Activated T-cell treated with anti-CD3 and anti-CD28 coated beads for 1 hour (primary cell): ENCODE data around the gene ATXN7L1.

Source experiments
- DNase-seq: peaks from one replicate; pipeline ENCODE4 v3.0.0-alpha.2; 2020; ENCODE audit warnings: low read depth

ATXN7L1 gene

DNA sequence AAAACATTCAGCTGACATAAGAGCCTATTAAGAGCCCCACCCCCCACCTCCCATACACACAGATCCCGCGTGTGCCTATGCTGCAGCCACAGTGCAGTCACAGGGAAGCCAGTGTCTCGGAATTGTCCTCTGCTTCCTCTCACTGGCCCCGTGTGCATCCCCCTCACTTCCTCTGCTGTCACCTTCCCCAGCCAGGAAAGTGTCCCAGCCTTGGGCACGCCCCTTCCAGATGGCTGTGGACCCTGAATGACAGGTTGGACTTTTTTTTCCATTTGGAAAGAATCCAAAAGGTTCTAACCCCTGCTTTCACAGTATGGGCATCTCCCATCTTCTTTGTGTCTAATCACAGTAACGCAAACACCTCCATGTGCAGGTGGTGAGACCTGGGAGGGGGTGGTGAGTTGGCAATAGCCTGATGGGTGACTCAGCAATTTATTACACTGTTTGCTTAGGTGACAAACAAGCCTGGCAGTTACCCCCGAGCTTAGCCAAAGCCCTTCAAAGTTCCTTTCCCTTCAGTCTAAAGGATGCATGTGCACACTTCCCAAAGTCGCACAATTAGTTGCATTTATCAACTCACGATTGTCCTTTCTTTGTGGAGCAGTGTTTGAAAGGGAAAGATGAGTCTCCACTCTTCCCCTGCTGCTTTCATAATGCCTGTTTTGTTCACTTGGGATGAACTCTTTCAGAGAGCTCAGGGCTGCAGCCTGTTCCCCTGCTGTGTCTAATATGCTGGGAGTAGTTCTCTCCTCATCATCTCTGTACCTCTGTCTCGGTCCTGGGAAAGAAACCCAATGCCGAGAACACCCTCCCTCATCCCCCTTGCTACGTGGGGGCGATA lies 227.6 kb downstream of the ATXN7L1 start:
- DNase-seq = no peak

GRCh38 chr7:105647591-105647990 lies 228.8 kb downstream of the ATXN7L1 start:
- no peak for DNase-seq

- no peak for DNase-seq
Observed at GRCh38 chr7:105644937-105645336, 231.5 kb downstream of the ATXN7L1 start.

DNA sequence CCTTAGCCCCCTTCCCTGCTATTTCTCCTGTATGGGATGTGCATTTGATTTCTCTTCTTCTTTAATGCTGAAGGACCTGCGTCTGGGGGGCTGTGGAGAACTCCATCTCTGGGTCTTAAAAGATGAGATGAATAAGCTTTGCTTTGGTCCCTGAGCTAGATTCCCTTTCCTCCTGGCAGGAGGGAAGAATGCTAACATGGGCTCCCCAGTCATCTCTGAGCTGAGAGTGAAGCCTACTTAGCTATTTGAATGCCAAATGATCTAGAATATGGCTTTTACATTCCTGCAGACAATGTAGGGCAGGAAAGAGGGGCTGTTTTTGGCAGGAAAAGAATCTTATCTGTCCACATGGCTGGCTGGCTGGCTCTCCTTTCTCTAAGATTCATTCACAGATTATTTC lies 232.5 kb downstream of the ATXN7L1 start:
- DNase-seq = no peak

- DNase-seq = no peak
Observed at GRCh38 chr7:105643384-105643783, 233.0 kb downstream of the ATXN7L1 start.

DNA sequence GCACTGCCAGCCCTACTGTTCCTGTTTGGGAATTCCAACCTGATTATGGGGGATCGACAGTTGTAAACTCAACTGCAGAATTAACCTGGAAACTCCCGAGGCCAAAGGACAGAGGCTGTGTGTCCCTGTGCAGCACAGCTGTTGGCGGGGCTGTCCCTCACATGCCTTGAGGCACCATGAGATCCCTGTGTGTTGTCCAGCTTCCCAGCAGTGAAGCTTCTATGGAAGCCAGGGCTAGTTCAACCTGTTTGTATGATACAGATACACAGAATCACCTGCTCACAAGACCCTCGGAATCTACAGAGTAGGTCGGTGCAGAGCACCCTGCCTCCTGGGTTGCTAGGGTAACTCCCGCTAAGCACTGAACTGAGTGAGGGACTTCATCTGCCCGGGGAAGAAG lies 234.1 kb downstream of the ATXN7L1 start:
- no peak for DNase-seq

DNA sequence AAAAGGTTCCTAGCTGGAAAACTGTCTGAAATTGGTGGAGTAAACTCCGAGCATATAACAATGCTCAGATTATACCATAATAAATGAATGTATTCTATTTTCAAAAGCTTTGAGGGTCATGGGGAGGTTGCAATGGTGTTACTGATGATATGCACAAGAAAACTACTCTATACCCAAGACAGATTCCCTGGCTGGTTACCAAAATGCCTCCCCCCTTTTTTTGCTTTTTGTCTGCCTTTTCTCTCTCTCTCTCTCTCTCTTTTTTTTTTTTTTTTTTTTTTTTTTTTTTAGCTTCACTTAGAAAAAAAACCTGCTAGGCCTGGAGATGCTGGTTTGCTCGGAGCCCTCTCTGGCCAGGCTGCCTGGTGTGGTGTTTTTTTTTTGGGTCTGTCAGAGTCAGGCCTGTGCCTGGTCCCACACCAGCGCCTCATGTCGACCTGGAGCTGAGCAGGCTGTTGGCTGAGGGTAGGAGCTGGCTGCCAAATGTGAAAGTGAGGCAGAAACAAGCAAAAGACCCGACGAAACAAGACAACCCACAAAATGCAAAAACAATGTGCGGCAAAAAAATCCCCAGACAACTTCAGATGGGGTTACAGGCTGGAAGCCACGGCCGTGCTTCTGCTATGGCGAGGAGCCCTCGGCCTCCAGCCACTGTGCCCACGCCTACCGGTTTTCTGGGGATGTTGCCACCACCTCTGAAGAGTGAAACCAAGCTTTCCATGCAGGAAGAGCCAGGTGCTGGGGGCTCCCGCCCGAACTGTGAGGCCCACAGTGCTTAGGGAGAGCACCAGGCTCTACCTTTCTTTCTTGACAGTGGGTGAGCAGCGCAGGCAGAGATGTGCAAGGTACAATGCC lies 235.2 kb downstream of the ATXN7L1 start:
- no peak for DNase-seq

- DNase-seq = no peak
Observed at GRCh38 chr7:105639667-105640493, 236.5 kb downstream of the ATXN7L1 start.

DNA sequence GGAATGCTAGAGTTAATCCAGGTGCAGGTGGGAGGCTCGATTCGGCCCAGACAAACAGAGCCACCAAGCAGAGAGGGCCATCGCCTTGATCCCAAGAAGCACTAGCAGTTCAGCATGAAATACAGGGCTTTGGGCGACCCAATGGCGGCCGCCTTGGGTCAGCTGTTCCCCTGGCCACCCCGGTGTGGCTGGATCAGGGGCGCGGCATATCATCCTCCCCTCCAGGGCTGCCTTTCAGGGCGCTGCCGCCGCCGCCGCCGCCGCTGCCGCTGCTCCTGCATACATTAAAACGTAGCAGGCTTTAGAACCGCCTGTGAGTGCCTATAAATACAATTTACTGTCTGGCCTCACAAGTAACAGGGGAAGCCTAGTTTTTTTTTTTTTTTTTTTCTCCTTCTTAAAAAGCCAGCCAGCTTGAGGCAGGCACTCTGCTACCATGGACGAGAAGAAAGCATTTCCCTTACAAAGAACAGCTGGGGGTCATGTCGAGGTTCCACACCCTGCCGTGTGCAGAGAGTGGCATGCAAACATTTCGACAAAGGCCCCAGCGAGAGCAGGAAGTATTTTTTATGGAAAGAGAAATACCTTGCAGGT lies 237.4 kb downstream of the ATXN7L1 start:
- no peak for DNase-seq

GRCh38 chr7:105638334-105638733 lies 238.1 kb downstream of the ATXN7L1 start:
- DNase-seq = no peak

DNA sequence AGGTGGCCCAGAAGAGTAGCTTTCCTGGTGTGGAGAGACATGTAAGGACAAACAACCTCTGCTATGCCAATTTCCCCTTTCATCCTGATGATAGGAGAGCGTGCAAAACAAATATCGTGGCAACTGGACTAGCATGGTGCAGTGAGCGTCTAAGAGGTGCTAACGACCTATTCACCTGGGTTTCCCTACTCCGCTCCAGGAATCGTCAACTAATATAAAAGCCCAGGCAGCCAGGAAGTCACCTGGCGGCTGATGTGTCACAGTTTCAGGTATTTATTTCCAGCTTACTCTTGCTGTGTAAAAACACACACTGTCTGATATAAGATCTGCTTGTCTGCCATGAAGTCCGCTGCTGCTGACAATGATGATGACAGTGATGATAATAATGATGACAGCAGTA lies 238.6 kb downstream of the ATXN7L1 start:
- DNase-seq = no peak

GRCh38 chr7:105636982-105637381 lies 239.4 kb downstream of the ATXN7L1 start:
- DNase-seq = no peak

DNA sequence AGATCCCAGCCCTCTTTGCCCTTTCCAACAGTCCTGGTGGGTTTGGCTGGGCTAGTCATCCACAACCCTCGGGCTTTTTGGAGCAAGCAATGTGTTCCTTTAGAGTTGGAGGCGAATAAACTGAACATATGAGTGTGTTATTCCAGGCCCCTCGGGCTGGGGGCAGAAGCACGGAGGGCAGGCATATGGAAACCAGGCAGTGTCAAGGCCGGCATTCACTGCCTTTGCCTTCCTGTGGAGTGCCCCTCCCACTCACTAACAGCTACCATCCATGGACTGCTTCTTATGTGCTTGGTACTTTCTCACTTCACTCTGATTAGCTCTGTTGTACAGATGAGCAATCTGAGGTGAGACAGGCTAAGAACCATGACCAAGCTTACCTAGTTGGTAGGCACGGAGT lies 241.2 kb downstream of the ATXN7L1 start:
- DNase-seq = no peak

DNA sequence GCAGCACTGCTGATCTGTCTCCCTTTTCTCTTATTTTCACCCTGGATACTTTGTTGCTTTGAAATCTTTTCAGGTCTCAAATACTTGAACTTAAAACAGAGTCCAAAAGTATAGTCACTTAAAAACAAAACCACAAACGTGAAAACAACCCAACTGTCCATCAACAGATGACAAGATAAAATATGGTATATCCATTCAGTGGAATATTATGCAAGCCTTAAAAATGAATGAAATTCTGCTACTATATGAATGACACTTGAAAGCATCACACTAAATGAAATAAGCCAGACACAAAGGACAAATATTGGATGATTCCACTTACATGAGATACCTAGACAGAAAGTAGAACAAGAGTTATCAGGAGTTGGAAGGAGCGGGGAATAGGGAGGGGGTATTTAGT lies 250.4 kb downstream of the ATXN7L1 start:
- no peak for DNase-seq

DNA sequence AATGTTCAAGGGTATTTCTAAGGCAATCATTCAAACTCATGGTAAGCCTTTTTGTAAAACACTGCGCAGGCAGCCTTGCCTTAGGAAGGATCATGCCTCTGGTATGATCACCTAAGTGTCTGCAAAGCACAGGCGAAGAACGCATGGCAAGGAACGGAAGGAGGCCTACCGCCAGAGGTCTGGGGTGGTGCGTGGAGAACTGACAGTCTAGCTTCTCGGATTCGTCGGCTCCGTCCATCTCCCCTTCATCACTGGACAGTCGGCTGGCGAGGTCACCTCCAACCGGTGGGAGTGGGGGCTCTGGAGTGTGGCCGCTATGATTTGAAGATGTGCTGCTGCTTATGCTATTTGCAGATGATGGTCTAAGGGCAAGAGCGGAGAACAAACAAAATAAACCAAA lies 252.5 kb downstream of the ATXN7L1 start:
- no peak for DNase-seq

DNA sequence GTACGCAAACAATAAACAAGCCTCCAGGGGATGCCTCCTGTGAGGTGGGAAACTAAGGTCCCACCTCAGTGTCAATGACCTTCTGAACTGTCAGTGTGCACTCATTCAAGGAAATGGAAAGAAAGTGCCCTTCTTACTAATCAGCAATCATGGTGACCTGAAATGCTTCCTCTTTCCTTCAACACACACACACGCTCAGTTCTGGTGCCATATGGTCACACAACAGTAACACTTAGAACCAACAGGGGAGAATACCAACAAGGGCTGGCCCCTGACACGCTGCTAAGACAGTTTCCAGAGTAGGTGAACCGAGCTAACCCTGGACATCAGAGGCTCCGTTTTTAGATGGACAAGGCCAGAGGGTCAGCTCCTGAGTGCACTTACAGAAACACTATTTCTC lies 253.0 kb downstream of the ATXN7L1 start:
- DNase-seq = no peak

DNA sequence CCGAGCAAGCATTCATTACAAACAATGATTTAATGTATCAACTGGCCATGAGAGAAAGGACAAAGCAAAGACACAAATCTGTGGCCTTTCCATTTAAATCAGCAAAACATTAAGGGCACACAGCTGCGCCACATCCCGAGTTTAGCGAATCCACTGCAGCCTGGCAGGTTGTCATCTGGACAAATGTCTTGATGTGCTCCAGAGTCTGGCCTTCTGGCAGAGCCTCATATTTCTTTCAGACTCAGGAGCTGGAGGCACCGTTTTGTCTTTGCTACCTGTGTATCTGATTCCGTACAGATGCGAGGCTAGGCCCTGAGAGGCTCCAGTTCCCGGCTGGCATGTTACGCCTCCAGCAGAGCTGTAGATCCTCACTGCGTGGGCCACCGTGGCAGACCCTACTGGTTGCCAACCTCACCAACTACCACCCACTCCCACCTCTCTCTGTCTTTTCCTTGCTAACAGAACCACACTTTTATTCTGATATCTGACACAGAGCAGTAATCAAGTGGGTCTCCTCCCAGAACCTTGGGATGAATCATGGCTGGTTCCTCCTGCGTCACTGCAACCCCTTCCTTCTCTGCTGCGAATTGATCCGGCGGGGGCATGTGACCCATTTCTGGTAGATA lies 254.2 kb downstream of the ATXN7L1 start:
- DNase-seq = no peak

DNA sequence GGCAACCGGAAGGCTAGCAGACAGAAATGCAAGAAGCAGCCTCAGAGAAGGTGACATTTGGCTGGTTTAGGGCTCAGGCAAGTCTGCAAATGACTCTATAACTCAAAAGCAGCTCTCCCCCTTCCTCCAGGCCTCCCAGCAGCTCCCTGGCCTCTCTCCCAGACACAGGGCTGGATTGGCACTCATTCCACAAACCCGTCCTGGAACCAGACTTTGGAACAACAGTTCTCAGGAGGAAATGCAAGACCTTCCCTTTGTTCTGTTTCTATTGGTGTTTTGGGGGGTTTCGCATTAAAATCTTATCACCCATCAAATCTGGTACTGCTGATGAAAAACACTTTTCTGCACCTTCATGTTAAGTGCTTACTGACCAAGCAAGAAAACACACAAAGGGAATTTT lies 254.8 kb downstream of the ATXN7L1 start:
- DNase-seq = no peak

- DNase-seq = no peak
Observed at GRCh38 chr7:105621176-105621575, 255.2 kb downstream of the ATXN7L1 start.

- DNase-seq = no peak
Observed at GRCh38 chr7:105619590-105619989, 256.8 kb downstream of the ATXN7L1 start.

GRCh38 chr7:105618016-105618296 lies 258.4 kb downstream of the ATXN7L1 start:
- no peak for DNase-seq
